Ectodermal cell (in vitro differentiated cells): Measurements from ENCODE around the gene GNB3.

Experiments used
- H3K27ac ChIP-seq: 2 replicates; pipeline ENCODE4 v1.7.0; 2013; ENCODE audit warnings: mild to moderate bottlenecking, low read depth, low read length; ENCODE audit not compliant: insufficient read depth, poor library complexity, severe bottlenecking
- H3K27me3 ChIP-seq: 2 replicates; pipeline ENCODE4 v1.7.0; 2013; ENCODE audit warnings: mild to moderate bottlenecking, low read length; ENCODE audit not compliant: insufficient read depth, control insufficient read depth, poor library complexity, severe bottlenecking
- H3K36me3 ChIP-seq: one replicate; pipeline ENCODE4 v1.7.0; 2013; ENCODE audit warnings: low read length; ENCODE audit not compliant: control insufficient read depth, insufficient read depth
- H3K4me1 ChIP-seq: one replicate; pipeline ENCODE4 v1.7.0; 2013; ENCODE audit warnings: low read length; ENCODE audit not compliant: control insufficient read depth, insufficient read depth
- H3K4me3 ChIP-seq: 2 replicates; pipeline ENCODE4 v1.7.0; 2013; ENCODE audit warnings: low read depth, low read length, control low read depth; ENCODE audit not compliant: insufficient read depth
- H3K9me3 ChIP-seq: 2 replicates; pipeline ENCODE4 v1.7.0; 2013; ENCODE audit warnings: mild to moderate bottlenecking, low read length, moderate library complexity; ENCODE audit not compliant: control insufficient read depth
- WGBS, 2 experiments: methylation state at CpG; one replicate each; pipeline ENCODE4 v1.1.7; 2013; ENCODE audit warnings: missing lambda C conversion rate in 2 of 2; 5-methylcytosine and 5-hydroxymethylcytosine counted together

GNB3 gene

GRCh38 chr12:6816598-6816997, 24.1 kb upstream of the GNB3 start:
- H3K36me3 ChIP-seq = no peaks in the 10 kb centered on the region
- no peaks in the 10 kb centered on the region for H3K27me3 ChIP-seq
- H3K4me3 ChIP-seq = no peak overlapping the region
- no peak overlapping the region for H3K27ac ChIP-seq
- H3K4me1 ChIP-seq = peaks cover 35% of the 10 kb centered on the region
- H3K9me3 ChIP-seq = no peaks in the 10 kb centered on the region
- WGBS, 2 experiments = 94 to 95% methylated on average over 3 of the region's 3 CpGs

DNA sequence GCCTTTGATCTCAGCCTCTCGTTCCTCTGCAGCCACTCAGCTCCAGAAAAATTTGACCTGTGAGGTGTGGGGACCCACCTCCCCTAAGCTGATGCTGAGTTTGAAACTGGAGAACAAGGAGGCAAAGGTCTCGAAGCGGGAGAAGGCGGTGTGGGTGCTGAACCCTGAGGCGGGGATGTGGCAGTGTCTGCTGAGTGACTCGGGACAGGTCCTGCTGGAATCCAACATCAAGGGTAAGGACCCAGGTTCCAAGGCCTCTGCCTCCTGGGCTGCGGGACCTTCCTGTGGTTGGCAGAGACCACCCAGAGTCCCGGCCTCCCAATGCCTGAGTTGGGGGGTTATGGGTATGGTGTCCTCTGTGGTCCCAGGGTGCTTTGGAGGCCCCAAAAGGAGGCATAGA, 23.6 kb upstream of the GNB3 start:
- Histone ChIP-seq H3K4me1 (peaks cover 39% of the 10 kb centered on the region), H3K9me3 (no peaks in the 10 kb centered on the region), H3K27ac (no peak overlapping the region), H3K27me3 (no peaks in the 10 kb centered on the region), H3K4me3 (no peak overlapping the region), H3K36me3 (no peaks in the 10 kb centered on the region)
- WGBS, 2 experiments = 92 to 97% methylated on average over 8 of the region's 8 CpGs

GRCh38 chr12:6817662-6818157, 23.0 kb upstream of the GNB3 start:
- no peaks in the 10 kb centered on the region for H3K27me3 ChIP-seq
- H3K4me3 ChIP-seq = no peak overlapping the region
- H3K27ac ChIP-seq = no peak overlapping the region
- peaks cover 45% of the 10 kb centered on the region for H3K4me1 ChIP-seq
- WGBS, 2 experiments = 82 to 91% methylated on average over 20 of the region's 20 CpGs
- no peaks in the 10 kb centered on the region for H3K9me3 ChIP-seq
- H3K36me3 ChIP-seq = no peaks in the 10 kb centered on the region

GRCh38 chr12:6818222-6818621, 22.5 kb upstream of the GNB3 start:
- 63 to 68% methylated on average over 10 of the region's 10 CpGs for WGBS, 2 experiments
- peaks cover 50% of the 10 kb centered on the region for H3K4me1 ChIP-seq
- H3K9me3 ChIP-seq = no peaks in the 10 kb centered on the region
- no peak overlapping the region for H3K27ac ChIP-seq
- no peaks in the 10 kb centered on the region for H3K27me3 ChIP-seq
- no peak overlapping the region for H3K4me3 ChIP-seq
- H3K36me3 ChIP-seq = no peaks in the 10 kb centered on the region

DNA sequence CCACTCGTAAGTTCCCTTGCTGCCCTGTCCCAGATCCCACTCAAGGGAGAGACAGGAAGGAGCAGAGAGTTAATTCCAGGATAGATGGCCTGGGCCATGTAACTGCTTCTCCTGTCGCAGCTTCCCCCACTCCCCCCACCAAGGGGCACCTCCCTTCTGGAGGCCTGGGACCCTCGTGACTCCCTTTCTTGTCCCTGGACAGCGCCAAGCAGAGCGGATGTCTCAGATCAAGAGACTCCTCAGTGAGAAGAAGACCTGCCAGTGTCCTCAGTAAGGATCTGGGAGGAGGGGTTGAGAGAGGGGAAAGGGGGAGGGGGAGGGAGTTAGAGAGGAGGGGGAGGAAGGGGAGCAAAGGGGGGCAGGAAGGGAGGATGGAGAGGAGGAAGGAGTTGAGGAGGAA, 22.1 kb upstream of the GNB3 start:
- Histone ChIP-seq H3K4me3 (no peak overlapping the region), H3K27me3 (no peaks in the 10 kb centered on the region), H3K27ac (no peak overlapping the region), H3K36me3 (no peaks in the 10 kb centered on the region), H3K9me3 (no peaks in the 10 kb centered on the region), H3K4me1 (peaks cover 54% of the 10 kb centered on the region)
- 72 to 84% methylated on average over 5 of the region's 5 CpGs for whole genome bisulfite sequencing, 2 experiments

GRCh38 chr12:6819106-6820030, 21.4 kb upstream of the GNB3 start:
- Histone ChIP-seq H3K36me3 (no peaks in the 10 kb centered on the region), H3K27me3 (no peaks in the 10 kb centered on the region), H3K9me3 (no peaks in the 10 kb centered on the region), H3K4me1 (peaks cover 59% of the 10 kb centered on the region), H3K27ac (peak overlapping the region; percentile 67), H3K4me3 (no peak overlapping the region)
- WGBS, 2 experiments = 75 to 79% methylated on average over 13 of the region's 13 CpGs

DNA sequence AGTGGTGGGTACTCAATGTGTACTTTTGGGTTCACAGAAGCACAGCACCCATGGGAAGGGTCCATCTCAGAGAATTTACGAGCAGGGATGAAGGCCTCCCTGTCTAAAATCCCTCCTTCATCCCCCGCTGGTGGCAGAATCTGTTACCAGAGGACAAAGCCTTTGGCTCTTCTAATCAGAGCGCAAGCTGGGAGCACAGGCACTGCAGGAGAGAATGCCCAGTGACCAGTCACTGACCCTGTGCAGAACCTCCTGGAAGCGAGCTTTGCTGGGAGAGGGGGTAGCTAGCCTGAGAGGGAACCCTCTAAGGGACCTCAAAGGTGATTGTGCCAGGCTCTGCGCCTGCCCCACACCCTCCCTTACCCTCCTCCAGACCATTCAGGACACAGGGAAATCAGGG, 20.6 kb upstream of the GNB3 start:
- Histone ChIP-seq H3K4me1 (peaks cover 63% of the 10 kb centered on the region), H3K36me3 (no peaks in the 10 kb centered on the region), H3K9me3 (no peaks in the 10 kb centered on the region), H3K27ac (peak overlapping the region; percentile 67), H3K4me3 (no peak overlapping the region), H3K27me3 (no peaks in the 10 kb centered on the region)
- WGBS, 2 experiments = 31 to 34% methylated on average over 5 of the region's 5 CpGs

DNA sequence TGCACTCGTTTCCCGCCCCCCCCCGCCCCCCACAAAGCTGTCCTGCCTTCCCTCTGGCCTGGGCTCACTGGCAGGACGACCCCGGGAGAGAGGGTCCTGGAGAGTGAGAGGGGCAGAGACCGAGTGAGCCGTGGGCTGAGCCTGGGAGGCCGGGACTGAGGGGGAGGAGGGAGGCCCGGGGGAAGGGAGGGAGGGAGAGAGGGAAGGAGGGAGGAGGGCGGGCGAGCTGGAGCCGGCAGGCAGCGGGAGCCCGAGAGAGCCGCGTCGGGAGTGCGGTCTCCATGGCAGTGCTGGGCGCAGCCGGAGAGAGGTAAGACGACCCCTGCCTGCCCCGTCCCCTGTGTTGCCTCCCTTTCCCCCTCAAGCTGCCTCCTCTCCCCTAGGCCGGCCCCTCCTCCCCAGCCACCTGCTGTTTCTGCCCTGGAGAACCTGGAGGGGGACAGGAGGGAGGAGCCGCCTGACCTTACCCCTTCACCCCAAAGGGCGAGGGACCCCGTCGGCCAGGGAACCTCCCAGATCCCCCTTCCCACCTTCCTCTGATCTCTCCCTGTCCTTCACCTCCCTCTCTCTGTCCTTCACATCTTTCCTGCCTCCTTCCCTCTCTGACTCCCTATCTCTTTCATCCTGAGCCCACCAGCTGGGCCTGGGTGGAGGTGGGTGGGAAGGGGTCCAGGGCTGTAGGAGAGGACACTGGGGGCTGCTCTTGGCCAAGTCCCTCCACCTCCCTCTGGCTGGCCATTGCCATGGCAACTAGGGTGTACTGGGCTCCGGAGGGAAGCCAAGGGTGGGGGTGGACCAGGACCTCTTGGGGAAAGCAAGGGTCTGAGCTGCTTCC, 18.9 kb upstream of the GNB3 start, which contains the start of gene GPR162:
TSS of gene GPR162 (plus strand) at position 231 of the 835 bp plus-strand sequence. CDS start 2,078 bp downstream, outside the sequence.
- Histone ChIP-seq H3K4me1 (peaks cover 71% of the 10 kb centered on the region), H3K27ac (peak within 1 kb of the TSS; percentile 69)
- 0 to 1% methylated on average over 25 to 28 of the region's 28 CpGs for WGBS, 2 experiments

DNA sequence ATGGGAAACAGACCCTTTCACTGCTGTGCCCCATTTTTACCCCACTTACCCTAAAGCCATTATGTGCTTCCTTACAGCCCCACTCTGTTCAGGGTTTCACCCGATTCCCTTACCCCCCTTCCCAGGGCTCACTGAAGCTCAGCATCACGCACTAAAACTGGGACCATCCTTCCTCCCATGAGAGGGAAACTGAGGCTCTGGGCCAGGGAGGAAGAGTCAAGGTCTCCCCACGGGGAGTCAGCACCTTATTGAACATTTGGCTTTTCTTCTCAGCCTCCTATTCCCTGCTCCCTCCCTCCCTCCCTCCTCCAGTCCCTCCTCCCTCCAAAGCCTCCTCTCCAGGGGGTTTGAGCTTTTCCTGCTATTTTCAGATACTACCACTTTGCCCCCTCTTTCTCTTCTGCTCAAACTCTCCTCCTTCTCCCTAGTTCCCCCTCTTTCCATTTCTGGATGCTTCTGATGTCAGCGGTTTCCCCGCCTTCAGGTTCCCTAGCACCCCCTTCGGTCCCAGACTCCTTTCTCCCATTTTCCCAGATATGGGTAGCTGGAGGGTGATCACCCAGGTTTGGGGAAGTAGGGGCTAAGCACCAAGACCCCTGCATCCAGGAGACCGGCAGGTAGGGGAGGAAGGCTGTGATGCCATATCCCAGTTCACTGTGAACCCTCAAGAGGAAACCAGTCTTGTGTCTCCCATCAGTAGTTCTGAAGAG, 18.1 kb upstream of the GNB3 start:
- WGBS, 2 experiments = 51 to 60% methylated on average over 7 of the region's 7 CpGs
- H3K4me3 ChIP-seq = peak overlapping the region; percentile 45
- no peaks in the 10 kb centered on the region for H3K9me3 ChIP-seq
- H3K27me3 ChIP-seq = no peaks in the 10 kb centered on the region
- H3K27ac ChIP-seq = no peak overlapping the region
- H3K36me3 ChIP-seq = no peaks in the 10 kb centered on the region
- H3K4me1 ChIP-seq = peaks cover 78% of the 10 kb centered on the region

More for the DNA sequence above, 18.9 kb upstream of the GNB3 start, which contains the start of gene GPR162:
- no peaks in the 10 kb centered on the region for H3K36me3 ChIP-seq
- peak within 1 kb of the TSS; percentile 45 for H3K4me3 ChIP-seq
- no peaks in the 10 kb centered on the region for H3K27me3 ChIP-seq
- no peaks in the 10 kb centered on the region for H3K9me3 ChIP-seq
